K562 (cell line): ENCODE results near the gene DYNLT2B. TPM values are rescaled to one million over a fixed set of nuclear protein-coding genes. Genes with fewer than 3 reads are reported as not detected.
"Not testable (repeated sequence)": the region's sequence is repeated elsewhere in the genome, so short reads cannot be mapped to it uniquely, and the experiment has no call there.

Experiments
- ATAC-seq: fragments of 200-7000 bp; cut with Tn5 transposase; 3 replicates; pipeline ENCODE4 v1.9.1; 2020; ENCODE audit warnings: moderate library complexity
- BruUV-seq: library from RNA; stranded (reverse); fragments of 400-500 nt; replicated peaks from 2 replicates; lab custom pipeline; 2021; lab: Mats Ljungman, UMichigan
- CTCF ChIA-PET: fragments of 300-600 bp; formaldehyde crosslinking; extraction: SDS; loops from one replicate; lab custom pipeline; 2021; ENCODE audit warnings: low intra/inter-chr PET ratio; lab: Yijun Ruan, JAX
- POLR2A ChIA-PET: fragments of 300-600, 350-650 bp; sonication (Branson Sonifier 250); formaldehyde crosslinking; extraction: SDS; loops from one replicate; lab custom pipeline; 2021; ENCODE audit warnings: antibody characterized with exemption, inconsistent platforms; lab: Yijun Ruan, JAX
- DNase-seq, 4 experiments: peaks; one replicate each; pipeline versions ENCODE4 v3.0.0 to v3.0.0-alpha.2; 2011 to 2018; ENCODE audit warnings: low spot score in 3 of 4, mixed read lengths in 3 of 4; ENCODE audit errors: extremely low read depth in 1 of 4
- FAIRE-seq: peaks from 2 replicates; lab custom pipeline; 2011; peaks lifted over from hg19 to GRCh38; lab: Jason Lieb, UNC
- H2AFZ ChIP-seq: 2 replicates; pipeline ENCODE4 v1.6.0; 2011; ENCODE audit warnings: low read depth, low read length, control low read depth, inconsistent platforms
- H3K27ac ChIP-seq: fragments of 200-600 bp; 3 replicates; pipeline ENCODE4 v1.8.0; 2011; ENCODE audit warnings: low read depth, mild to moderate bottlenecking, control low read depth, inconsistent platforms, low read length, moderate library complexity, mixed read lengths; ENCODE audit errors: extremely low read depth
- H3K27me3 ChIP-seq, 2 experiments: fragments of 300-600 bp in 1 of 2; 2 replicates in 1 of 2; 3 replicates in 1 of 2; pipeline versions ENCODE4 v1.6.0 to v1.8.0; 2011; ENCODE audit warnings: inconsistent platforms in 2 of 2, low read length in 2 of 2, mild to moderate bottlenecking in 1 of 2, mixed read lengths in 1 of 2, moderate library complexity in 1 of 2; ENCODE audit not compliant: control insufficient read depth in 2 of 2, insufficient read depth in 2 of 2
- H3K36me3 ChIP-seq: fragments of 300-600 bp; 3 replicates; pipeline ENCODE4 v1.8.0; 2011; ENCODE audit warnings: mild to moderate bottlenecking, low read length, inconsistent platforms; ENCODE audit not compliant: control insufficient read depth, insufficient read depth
- H3K4me1 ChIP-seq, 2 experiments: fragments of 200-600 bp in 1 of 2; replicated peaks in 1 of 2; 2 replicates in 1 of 2; 3 replicates in 1 of 2; pipeline versions ENCODE4 v1.5.1 to v1.8.0; 2011; ENCODE audit warnings: inconsistent platforms in 2 of 2, low read length in 2 of 2, mild to moderate bottlenecking in 1 of 2, mixed read lengths in 1 of 2, moderate library complexity in 1 of 2; ENCODE audit not compliant: control insufficient read depth in 2 of 2, insufficient read depth in 2 of 2
- H3K4me2 ChIP-seq: 2 replicates; pipeline ENCODE4 v1.6.1; 2011; ENCODE audit warnings: low read length, control low read depth, inconsistent platforms, mixed read lengths; ENCODE audit not compliant: insufficient read depth
- H3K4me3 ChIP-seq: fragments of 200-600 bp; sonication (generic), shearing (Covaris generic); 2 replicates; pipeline ENCODE4 v1.5.1; 2016; ENCODE audit warnings: control low read depth, inconsistent platforms
- H3K79me2 ChIP-seq: fragments of 200-600 bp; 3 replicates; pipeline ENCODE4 v1.8.0; 2011; ENCODE audit warnings: low read length, inconsistent platforms; ENCODE audit not compliant: control insufficient read depth, insufficient read depth
- H3K9ac ChIP-seq, 2 experiments: 2 replicates each; pipeline versions ENCODE4 v1.6.0 to v1.6.1; 2011; ENCODE audit warnings: low read depth in 2 of 2, low read length in 2 of 2, control low read depth in 1 of 2, inconsistent platforms in 1 of 2, mild to moderate bottlenecking in 1 of 2, mixed read lengths in 1 of 2; ENCODE audit not compliant: insufficient read depth in 1 of 2
- H3K9me1 ChIP-seq: one replicate; pipeline ENCODE4 v1.6.0; 2011; ENCODE audit warnings: inconsistent platforms, mild to moderate bottlenecking, low read length, moderate library complexity; ENCODE audit not compliant: control insufficient read depth, insufficient read depth
- H3K9me3 ChIP-seq: replicated peaks from 2 replicates; pipeline ENCODE4 v1.5.1; 2011; ENCODE audit warnings: low read depth, low read length, inconsistent platforms; ENCODE audit not compliant: control insufficient read depth, insufficient read depth
- H4K20me1 ChIP-seq: replicated peaks from 2 replicates; pipeline ENCODE4 v1.6.1; 2011; ENCODE audit warnings: low read length, inconsistent platforms, mixed read lengths; ENCODE audit not compliant: control insufficient read depth, insufficient read depth
- ATF3 ChIP-seq, 2 experiments: fragments of 450-650 bp in 1 of 2; sonication (generic) in 1 of 2; formaldehyde crosslinking in 1 of 2; IDR thresholded peaks in 1 of 2; conservative IDR thresholded peaks in 1 of 2; 2 replicates each; pipeline versions ENCODE4 v1.6.1 to v1.8.1; 2016 to 2023; ENCODE audit warnings: mild to moderate bottlenecking in 2 of 2, moderate library complexity in 2 of 2, inconsistent platforms in 1 of 2, missing genetic modification reagents in 1 of 2
- BRCA1 ChIP-seq, 2 experiments: fragments of 450-650 bp in 1 of 2; sonication (generic) in 1 of 2; formaldehyde crosslinking in 1 of 2; IDR thresholded peaks; 2 replicates each; pipeline versions ENCODE4 v1.5.0 to v1.6.1; 2017 to 2020; ENCODE audit warnings: mild to moderate bottlenecking in 1 of 2, missing genetic modification reagents in 1 of 2
- CSDE1 ChIP-seq, 2 experiments: fragments of 450-650 bp; IDR thresholded peaks; 2 replicates each; pipeline ENCODE4 v1.6.1; 2016; ENCODE audit warnings: mild to moderate bottlenecking in 1 of 2
- FOSL1 ChIP-seq: fragments of 200-800 bp; sonication (Bioruptor generic); conservative IDR thresholded peaks from 2 replicates; pipeline ENCODE4 v1.6.1; 2016; ENCODE audit warnings: missing genetic modification characterization, missing compliant biosample characterization
- GATAD2A ChIP-seq: fragments of 450-650 bp; IDR thresholded peaks from 2 replicates; pipeline ENCODE4 v1.6.1; 2017
- KDM4B ChIP-seq, 2 experiments: fragments of 450-650 bp in 1 of 2; sonication (generic) in 1 of 2; IDR thresholded peaks; 2 replicates each; pipeline ENCODE4 v1.6.1; 2016 to 2017; ENCODE audit warnings: borderline replicate concordance in 2 of 2, antibody characterized with exemption in 1 of 2, low read depth in 1 of 2, mild to moderate bottlenecking in 1 of 2
- MYBL2 ChIP-seq, 2 experiments: fragments of 450-650 bp in 1 of 2; sonication (generic) in 1 of 2; formaldehyde crosslinking in 1 of 2; IDR thresholded peaks; 2 replicates each; pipeline versions ENCODE4 v1.6.1 to v1.8.1; 2017 to 2022; ENCODE audit warnings: borderline replicate concordance in 1 of 2, inconsistent platforms in 1 of 2, low read depth in 1 of 2, mild to moderate bottlenecking in 1 of 2, missing genetic modification reagents in 1 of 2, moderate library complexity in 1 of 2
- NR2F6 ChIP-seq: fragments of 450-650 bp; formaldehyde crosslinking; IDR thresholded peaks from 2 replicates; pipeline ENCODE4 v1.4.0; 2020; ENCODE audit warnings: mild to moderate bottlenecking
- POLR3G ChIP-seq: IDR thresholded peaks from 2 replicates; pipeline ENCODE4 v1.6.1; 2011; ENCODE audit not compliant: insufficient read length, insufficient replicate concordance; ENCODE audit errors: extremely low read depth
- STAT5A ChIP-seq: IDR thresholded peaks from 2 replicates; pipeline ENCODE4 v1.6.1; 2012; ENCODE audit warnings: low read length, inconsistent platforms, borderline replicate concordance
- ZFP36 ChIP-seq: fragments of 150-350 bp; IDR thresholded peaks from 2 replicates; pipeline ENCODE4 v1.6.1; 2018; ENCODE audit warnings: low read length, low read depth; ENCODE audit not compliant: partially characterized antibody
- WGBS: fragments of 100-300 bp; shearing (Covaris generic); methylation state at CpG from one replicate; pipeline ENCODE4 v1.1.6; 2016; ENCODE audit warnings: low coverage, mixed read lengths; ENCODE audit not compliant: insufficient coverage; ENCODE audit errors: missing lambda C conversion rate; 5-methylcytosine and 5-hydroxymethylcytosine counted together
- in situ Hi-C: fragments of 300-500 bp; cut with MboI; formaldehyde crosslinking; loops from 4 replicates; pipeline ENCODE4 v1.15.0; 2018; ENCODE audit warnings: inconsistent platforms, mixed read lengths
- intact Hi-C: fragments of 100-400 bp; cut with micrococcal nuclease; formaldehyde crosslinking; loops from 2 replicates; pipeline ENCODE4 v1.14.2; 2022
- polyA plus RNA-seq, 8 experiments: library from polyadenylated mRNA; depleted of rRNA in 4 of 8; stranded (reverse) in 5 of 8; unstranded in 3 of 8; fragments of >200 nt; fragmentation: Nextera tagmentation in 2 of 8; fragmentation: Illumina TruSeq in 1 of 8; extraction: Ambion mirVana in 2 of 8; extraction: Trizol in 1 of 8; gene quantifications; 2 replicates each; pipeline versions ENCODE4 v1.2.1 to v1.2.3, GENCODE V29; 2011 to 2014; ENCODE audit warnings: inconsistent platforms in 1 of 8, missing spikeins in 1 of 8
- total RNA-seq, 7 experiments: library from RNA; depleted of rRNA in 6 of 7; stranded (reverse); fragments of >200 nt in 6 of 7; fragmentation: Illumina TruSeq in 2 of 7; extraction: Trizol in 2 of 7; gene quantifications; 2 replicates each; pipeline versions ENCODE4 v1.2.1 to v1.2.3, GENCODE V29; 2011 to 2021; ENCODE audit warnings: low replicate concordance in 1 of 7

DYNLT2B gene
- total and polyA plus RNA-seq, 9 of the 15 experiments (the other 6 are each of a cell fraction or from before 2014, with no cell fraction given): 6.5 to 19.9 (median 8.7) TPM

GRCh38 chr3:196358540-196358939, 40.5 kb upstream of the DYNLT2B start:
- ATAC-seq; H3K9me3 ChIP-seq; H3K79me2 ChIP-seq; H4K20me1 ChIP-seq; in situ Hi-C loops; H3K27ac ChIP-seq; FAIRE-seq; H3K27me3 ChIP-seq; H3K4me2 ChIP-seq; H3K9me1 ChIP-seq; H2AFZ ChIP-seq; H3K4me3 ChIP-seq; H3K9ac ChIP-seq; intact Hi-C loops; BruUV-seq; CTCF ChIA-PET; DNase-seq; H3K4me1 ChIP-seq; TF ChIP-seq ATF3 (CRISPR knock-in tag; conservative IDR thresholded peaks at IDR 0.05): not testable (repeated sequence)
- WGBS: 83% methylated on average over 3 of the region's 4 CpGs
- POLR2A ChIA-PET: interaction anchor here (1.5 kb wide), 1 partner anchor 21 kb away, joined by 9 read pairs; the partner anchor contains the start of gene TM4SF19
- TF ChIP-seq ATF3 (IDR thresholded peaks at IDR 0.05): peak; percentile 29; the same call in 1 of the 2 replicates
- TF ChIP-seq FOSL1 (tag): 0 out of 2 replicates have a peak, but pooled peaks have one; percentile 17
- peaks cover 64% of the 10 kb centered on the region for H3K36me3 ChIP-seq

GRCh38 chr3:196357905-196358304, 39.9 kb upstream of the DYNLT2B start:
- Histone ChIP-seq H3K79me2 (no peaks in the 10 kb centered on the region), H2AFZ (no peak overlapping the region), H3K9ac (no peak overlapping the region), H3K4me3 (no peak overlapping the region), H4K20me1 (no peaks in the 10 kb centered on the region; the same call in 1 of the 2 replicates), H3K9me1 (no peaks in the 10 kb centered on the region), H3K9me3 (no peaks in the 10 kb centered on the region), H3K27me3 (no peaks in the 10 kb centered on the region), H3K4me1 (peaks cover 0 to 7% of the 10 kb centered on the region in 2 experiments; a peak in 2 of 5 replicates), H3K27ac (no peak overlapping the region), H3K4me2 (no peak overlapping the region), H3K36me3 (peaks cover 67% of the 10 kb centered on the region)
- 96% methylated on average over 6 of the region's 7 CpGs for WGBS
- POLR2A ChIA-PET: interaction anchor here (1.5 kb wide), 1 partner anchor 20 kb away, joined by 9 read pairs; the partner anchor contains the start of gene TM4SF19
- ATAC-seq (no peak), FAIRE-seq (no peak), DNase-seq (no peak)
- CTCF ChIA-PET: no interaction called here
- in situ Hi-C loops: no loop called here
- intact Hi-C loops: no loop called here
- no TSS peak for BruUV-seq
- TF ChIP-seq STAT5A: no peak
- no peak for TF ChIP-seq KDM4B (IDR thresholded peaks at IDR 0.05; ENCODE audit: borderline replicate concordance in 2 of 2, low read depth in 1 of 2)
- no peak for TF ChIP-seq ZFP36
- no peak for TF ChIP-seq BRCA1 (IDR thresholded peaks at IDR 0.05)
- no peak for TF ChIP-seq BRCA1 (CRISPR knock-in tag; IDR thresholded peaks at IDR 0.05)
- TF ChIP-seq GATAD2A: no peak
- no peak for TF ChIP-seq NR2F6 (CRISPR knock-in tag)
- no peak for TF ChIP-seq MYBL2 (IDR thresholded peaks at IDR 0.05; ENCODE audit: low read depth)
- no peak for TF ChIP-seq MYBL2 (CRISPR knock-in tag; IDR thresholded peaks at IDR 0.05; ENCODE audit: borderline replicate concordance)
- TF ChIP-seq CSDE1 (IDR thresholded peaks at IDR 0.05): no peak
- TF ChIP-seq POLR3G: no peak
